OCI-LY3 (cell line): ENCODE results near the gene RNU5D-1.

Experiments used
- H2AFZ ChIP-seq: fragments of 200-600, 300-600 bp; shearing (Covaris generic); 2 replicates; pipeline ENCODE4 v1.6.0; 2014; ENCODE audit warnings: antibody characterized with exemption, low read depth, low read length
- H3K27ac ChIP-seq: fragments of 200-600, 300-600 bp; sonication (generic); 2 replicates; pipeline ENCODE4 v1.5.1; 2014; ENCODE audit warnings: mild to moderate bottlenecking, low read length, moderate library complexity, mixed read lengths
- H3K27me3 ChIP-seq: fragments of 200-600, 300-600 bp; sonication (generic); 2 replicates; pipeline ENCODE4 v1.6.1; 2014; ENCODE audit warnings: low read depth, low read length, mixed read lengths
- H3K36me3 ChIP-seq: fragments of 200-600, 300-600 bp; sonication (generic); replicated peaks from 2 replicates; pipeline ENCODE3; 2014; ENCODE audit warnings: low read depth, low read length, mixed read lengths
- H3K4me1 ChIP-seq: fragments of 300-600, 200-600 bp; sonication (generic); 2 replicates; pipeline ENCODE4 v1.6.1; 2014; ENCODE audit warnings: low read length, mixed read lengths
- H3K4me2 ChIP-seq: fragments of 200-600, 300-600 bp; sonication (generic); 2 replicates; pipeline ENCODE4 v1.6.1; 2014; ENCODE audit warnings: low read length, mixed read lengths
- H3K4me3 ChIP-seq: fragments of 300-600, 200-600 bp; sonication (generic); 2 replicates; pipeline ENCODE4 v1.5.1; 2014; ENCODE audit warnings: antibody characterized with exemption, mild to moderate bottlenecking, low read length, moderate library complexity
- H3K79me2 ChIP-seq: fragments of 300-600, 200-600 bp; shearing (Covaris generic); 2 replicates; pipeline ENCODE4 v1.6.1; 2014; ENCODE audit warnings: mild to moderate bottlenecking, low read length, mixed read lengths
- H3K9ac ChIP-seq: fragments of 300-600, 200-600 bp; shearing (Covaris generic); 2 replicates; pipeline ENCODE4 v1.6.0; 2014; ENCODE audit warnings: mild to moderate bottlenecking, low read length, moderate library complexity
- H3K9me3 ChIP-seq: fragments of 200-600, 300-600 bp; shearing (Covaris generic); 2 replicates; pipeline ENCODE4 v1.6.1; 2014; ENCODE audit warnings: low read length, mixed read lengths; ENCODE audit not compliant: insufficient read depth
- H4K20me1 ChIP-seq: fragments of 200-600, 300-600 bp; sonication (generic); 2 replicates; pipeline ENCODE4 v1.6.1; 2016; ENCODE audit warnings: low read length, mixed read lengths; ENCODE audit not compliant: insufficient read depth
- CTCF ChIP-seq: fragments of 200-600, 300-600 bp; sonication (generic); IDR thresholded peaks from 2 replicates; pipeline ENCODE4 v1.5.1; 2014; ENCODE audit warnings: antibody characterized with exemption, low read length, low read depth
- EZH2phosphoT487 ChIP-seq: fragments of 200-600 bp; shearing (Covaris generic); IDR thresholded peaks from 2 replicates; pipeline ENCODE4 v1.6.1; 2018; ENCODE audit warnings: antibody characterized with exemption, mixed run types, low read depth

RNU5D-1 gene

GRCh38 chr1:44757420-44757819 lies 26.4 kb upstream of the RNU5D-1 start:
- Histone ChIP-seq H3K9me3 (no peaks in the 10 kb centered on the region), H2AFZ (no peak overlapping the region), H3K4me1 (peaks cover 4% of the 10 kb centered on the region; the same call in 1 of the 2 replicates), H3K4me2 (no peak overlapping the region), H4K20me1 (no peaks in the 10 kb centered on the region), H3K4me3 (no peak overlapping the region), H3K79me2 (no peaks in the 10 kb centered on the region), H3K9ac (no peak overlapping the region), H3K36me3 (peaks cover 61% of the 10 kb centered on the region), H3K27me3 (no peaks in the 10 kb centered on the region), H3K27ac (no peak overlapping the region)
- no peak for TF ChIP-seq EZH2phosphoT487
- TF ChIP-seq CTCF: no peak

- no peaks in the 10 kb centered on the region for H3K27me3 ChIP-seq
- TF ChIP-seq CTCF (no peak), EZH2phosphoT487 (no peak)
- H3K4me2 ChIP-seq: no peak overlapping the region
- no peaks in the 10 kb centered on the region for H4K20me1 ChIP-seq
- no peaks in the 10 kb centered on the region for H3K4me1 ChIP-seq
- no peak overlapping the region for H2AFZ ChIP-seq
- peaks cover 22% of the 10 kb centered on the region for H3K79me2 ChIP-seq
- no peak overlapping the region for H3K9ac ChIP-seq
- no peak overlapping the region for H3K27ac ChIP-seq
- H3K4me3 ChIP-seq: no peak overlapping the region
- H3K36me3 ChIP-seq: peaks cover 32% of the 10 kb centered on the region
- H3K9me3 ChIP-seq: no peaks in the 10 kb centered on the region
Measured at GRCh38 chr1:44747878-44748277, 16.9 kb upstream of the RNU5D-1 start.

GRCh38 chr1:44743211-44743610 lies 12.2 kb upstream of the RNU5D-1 start:
- H3K9ac ChIP-seq: no peak overlapping the region
- TF ChIP-seq EZH2phosphoT487 (no peak), CTCF (no peak)
- no peak overlapping the region for H3K4me3 ChIP-seq
- no peak overlapping the region for H3K27ac ChIP-seq
- no peak overlapping the region for H3K4me2 ChIP-seq
- no peaks in the 10 kb centered on the region for H4K20me1 ChIP-seq
- H3K9me3 ChIP-seq: no peaks in the 10 kb centered on the region
- peaks cover 25% of the 10 kb centered on the region for H3K36me3 ChIP-seq
- peaks cover 47% of the 10 kb centered on the region for H3K79me2 ChIP-seq
- no peak overlapping the region for H2AFZ ChIP-seq
- H3K27me3 ChIP-seq: no peaks in the 10 kb centered on the region
- H3K4me1 ChIP-seq: peaks cover 6% of the 10 kb centered on the region; the same call in 1 of the 2 replicates

GRCh38 chr1:44740179-44740617 lies 9.2 kb upstream of the RNU5D-1 start:
- Histone ChIP-seq H3K4me1 (peaks cover 6% of the 10 kb centered on the region; the same call in 1 of the 2 replicates), H3K9me3 (no peaks in the 10 kb centered on the region), H3K4me2 (peak overlapping the region; percentile 93), H3K9ac (peak overlapping the region; percentile 98), H3K27me3 (no peaks in the 10 kb centered on the region), H2AFZ (0 out of 2 replicates have a peak overlapping the region, but pooled peaks have one; percentile 3), H3K36me3 (peaks cover 12% of the 10 kb centered on the region), H4K20me1 (no peaks in the 10 kb centered on the region), H3K27ac (peak overlapping the region; percentile 77), H3K4me3 (peak overlapping the region; percentile 98), H3K79me2 (peaks cover 36% of the 10 kb centered on the region)
- no peak for TF ChIP-seq EZH2phosphoT487
- no peak for TF ChIP-seq CTCF
